Pancreas (tissue), 10 donors: ENCODE results near the gene ANP32B. TPM values are rescaled to one million over a fixed set of nuclear protein-coding genes. Genes with fewer than 3 reads are reported as not detected.

ENCODE experiments used
- ATAC-seq, 4 donors: fragments of 200-7000 bp; cut with Tn5 transposase; one replicate each; pipeline versions ENCODE4 v1.8.0 to v1.9.1; 2020; ENCODE audit warnings: mild to moderate bottlenecking in 4 of 4, moderate library complexity in 4 of 4
- DNase-seq, 6 donors: peaks; one replicate each; pipeline ENCODE4 v3.0.0-alpha.2; 2020
- FAIRE-seq: peaks from 2 replicates; lab custom pipeline; 2012; peaks lifted over from hg19 to GRCh38; lab: Jason Lieb, UNC
- H3K27ac ChIP-seq, 4 donors: fragments of 200-600 bp; sonication (generic); 1 replicate in 3 of 4; 2 replicates in 1 of 4; pipeline versions ENCODE4 v1.5.0 to v1.8.0; 2020
- H3K27me3 ChIP-seq, 4 donors: fragments of 200-600 bp; one replicate each; pipeline ENCODE4 v1.8.0; 2021
- H3K36me3 ChIP-seq, 3 donors: fragments of 200-600 bp; sonication (generic) in 1 of 3; one replicate each; pipeline versions ENCODE4 v1.5.0 to v1.8.0; 2020 to 2021
- H3K4me1 ChIP-seq, 3 donors: fragments of 200-600 bp; one replicate each; pipeline ENCODE4 v1.8.0; 2021
- H3K4me3 ChIP-seq, 4 donors: fragments of 200-600 bp; sonication (generic) in 2 of 4; one replicate each; pipeline versions ENCODE4 v1.5.0 to v1.8.0; 2020 to 2021
- H3K9me3 ChIP-seq, 4 donors: fragments of 200-600 bp; one replicate each; pipeline ENCODE4 v1.8.0; 2021
- CTCF ChIP-seq, 4 donors: fragments of 200-600 bp; sonication (generic) in 3 of 4; IDR thresholded peaks; one replicate each; pipeline versions ENCODE4 v1.5.0 to v1.8.0; 2021; ENCODE audit warnings: antibody characterized with exemption in 4 of 4
- WGBS, 2 donors: extraction: QIAGEN DNeasy Blood & Tissue Kit; methylation state at CpG; one replicate each; pipeline ENCODE4 v1.1.7; 2013; 5-methylcytosine and 5-hydroxymethylcytosine counted together
- intact Hi-C, 3 donors: fragments of 100-400 bp; cut with DNase I; formaldehyde crosslinking; loops; one replicate each; pipeline versions ENCODE4 v1.11.1 to v1.14.2; 2022
- polyA plus RNA-seq, 2 donors: library from polyadenylated mRNA; stranded (reverse); fragments of 200-250 nt; gene quantifications; one replicate each; pipeline ENCODE4 v1.2.3, GENCODE V29; 2013
- total RNA-seq, 6 donors: library from RNA; stranded (reverse); fragmentation: NEBNext Ultra II Directional in 4 of 6; extraction: Animal tissue kit (Norgen Biotek cat#: 25700) in 4 of 6; gene quantifications; one replicate each; pipeline versions ENCODE4 v1.2.1 to v1.2.4, GENCODE V29; 2021 to 2023
- donor health status: healthy with polysubstance abuse.
- donor health status: DM: no; HTN: no; CAD: no; lungs with moderate emphysema.
- donor health status: DM: no; HTN: no; CAD: no.
- donor health status: control.
- donor health status: control.
- donor health status: Bipolar disorder and iron deficiency.
- donor health status: DM: yes; HTN: yes; CAD: no.
- donor health status: DM: no; HTN: no; CAD: no.
- donor health status: DM: no; HTN: no; CAD: no.
- donor health status: DM: yes; HTN: yes; CAD: no.

ANP32B gene
- total and polyA plus RNA-seq, 8 donors = 48.8 to 89.3 (median 71.1) TPM

DNA sequence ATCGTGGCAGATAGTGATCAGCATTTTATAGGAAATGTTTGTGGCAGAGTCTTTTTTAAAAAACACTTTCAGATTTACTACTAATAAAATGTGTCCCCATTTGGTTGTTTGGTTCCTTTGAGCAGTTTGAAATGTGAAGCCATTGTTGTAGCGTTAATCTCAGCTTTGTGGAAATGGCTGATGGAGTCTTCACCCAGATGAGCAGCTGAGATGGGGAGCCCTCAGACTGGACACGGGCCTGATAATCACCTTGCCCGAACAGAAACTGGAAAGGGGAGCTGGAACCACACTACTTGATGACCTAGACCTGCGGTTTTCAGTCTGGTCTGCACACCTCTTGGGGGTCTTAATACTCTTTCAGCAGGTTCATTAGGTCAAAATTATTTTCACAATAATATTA, 20.6 kb upstream of the ANP32B start:
- no peak overlapping the region for H3K4me3 ChIP-seq
- intact Hi-C loops = no loop called here
- H3K9me3 ChIP-seq = no peaks in the 10 kb centered on the region
- no peaks in the 10 kb centered on the region for H3K27me3 ChIP-seq
- H3K27ac ChIP-seq = no peak overlapping the region
- no peak for FAIRE-seq
- H3K36me3 ChIP-seq = no peaks in the 10 kb centered on the region
- no peak for TF ChIP-seq CTCF (IDR thresholded peaks at IDR 0.05)
- no peak for DNase-seq
- no peak for ATAC-seq
- H3K4me1 ChIP-seq = no peaks in the 10 kb centered on the region
- 68 to 79% methylated on average over 5 of the region's 5 CpGs for WGBS, 2 donors

- 73 to 77% methylated on average over 2 of the region's 2 CpGs for WGBS, 2 donors
- no peak for FAIRE-seq
- intact Hi-C loops = no loop called here
- H3K9me3 ChIP-seq = no peaks in the 10 kb centered on the region
- no peaks in the 10 kb centered on the region for H3K36me3 ChIP-seq
- DNase-seq = no peak
- TF ChIP-seq CTCF (IDR thresholded peaks at IDR 0.05) = no peak
- no peak overlapping the region for H3K27ac ChIP-seq
- no peak for ATAC-seq
- no peaks in the 10 kb centered on the region for H3K27me3 ChIP-seq
- H3K4me1 ChIP-seq = no peaks in the 10 kb centered on the region
- H3K4me3 ChIP-seq = no peak overlapping the region
Observed at GRCh38 chr9:97963232-97963631, 19.9 kb upstream of the ANP32B start.

- no peaks in the 10 kb centered on the region for H3K9me3 ChIP-seq
- H3K4me1 ChIP-seq = no peaks in the 10 kb centered on the region
- no peak overlapping the region for H3K4me3 ChIP-seq
- intact Hi-C loops = no loop called here
- no peak for ATAC-seq
- H3K36me3 ChIP-seq = no peaks in the 10 kb centered on the region
- H3K27ac ChIP-seq = no peak overlapping the region
- H3K27me3 ChIP-seq = no peaks in the 10 kb centered on the region
- no peak for DNase-seq
- FAIRE-seq = no peak
- TF ChIP-seq CTCF (IDR thresholded peaks at IDR 0.05) = no peak
Observed at GRCh38 chr9:97964901-97965300, 18.2 kb upstream of the ANP32B start.

GRCh38 chr9:97966493-97966892, 16.6 kb upstream of the ANP32B start:
- Histone ChIP-seq H3K27me3 (no peaks in the 10 kb centered on the region), H3K27ac (no peak overlapping the region), H3K4me1 (no peaks in the 10 kb centered on the region), H3K4me3 (no peak overlapping the region), H3K36me3 (no peaks in the 10 kb centered on the region), H3K9me3 (no peaks in the 10 kb centered on the region)
- intact Hi-C loops = no loop called here
- no peak for TF ChIP-seq CTCF (IDR thresholded peaks at IDR 0.05)
- 39 to 58% methylated on average over 1 of the region's 1 CpG for WGBS, 2 donors
- no peak for DNase-seq
- FAIRE-seq = no peak
- no peak for ATAC-seq

- no peaks in the 10 kb centered on the region for H3K36me3 ChIP-seq
- WGBS, 2 donors = 70 to 90% methylated on average over 2 of the region's 2 CpGs
- no peak for TF ChIP-seq CTCF (IDR thresholded peaks at IDR 0.05)
- FAIRE-seq (no peak), ATAC-seq (no peak), DNase-seq (no peak)
- H3K4me1 ChIP-seq = no peaks in the 10 kb centered on the region
- H3K27me3 ChIP-seq = no peaks in the 10 kb centered on the region
- no peak overlapping the region for H3K27ac ChIP-seq
- H3K4me3 ChIP-seq = no peak overlapping the region
- no peaks in the 10 kb centered on the region for H3K9me3 ChIP-seq
- intact Hi-C loops = no loop called here
Observed at GRCh38 chr9:97969014-97969413, 14.1 kb upstream of the ANP32B start.
